Activated CD8-positive, alpha-beta T cell treated with anti-CD3 and anti-CD28 coated beads for 36 hours (primary cell): Measurements from ENCODE around the gene TBL1X. TPM values are rescaled to one million over a fixed set of nuclear protein-coding genes. Genes with fewer than 3 reads are reported as not detected.

Source experiments
- ATAC-seq: fragments of 200-7000 bp; cut with Tn5 transposase; one replicate; pipeline ENCODE4 v1.10.0; 2021; ENCODE audit warnings: mild to moderate bottlenecking, moderate library complexity
- CTCF ChIA-PET: fragments of 350-600 bp; sonication (Branson Sonifier 250); formaldehyde crosslinking; loops from one replicate; lab custom pipeline; 2021; ENCODE audit warnings: antibody characterized with exemption; lab: Charles Lee
- POLR2A ChIA-PET: fragments of 350-600 bp; sonication (Branson Sonifier 250); formaldehyde crosslinking; loops from one replicate; lab custom pipeline; 2021; ENCODE audit warnings: antibody characterized with exemption; lab: Charles Lee
- DNase-seq: peaks from one replicate; pipeline ENCODE4 v3.0.0-alpha.2; 2020
- H3K27ac Mint-ChIP-seq: one replicate; pipeline ENCODE4 v1.8.0; 2021; ENCODE audit warnings: mild to moderate bottlenecking, mixed read lengths
- H3K27me3 Mint-ChIP-seq: one replicate; pipeline ENCODE4 v1.8.0; 2021; ENCODE audit warnings: mixed read lengths
- H3K36me3 Mint-ChIP-seq: one replicate; pipeline ENCODE4 v1.8.0; 2021; ENCODE audit warnings: low read depth, mixed read lengths
- H3K4me1 Mint-ChIP-seq: one replicate; pipeline ENCODE4 v1.8.0; 2021; ENCODE audit warnings: low read depth, mixed read lengths
- H3K4me3 Mint-ChIP-seq: one replicate; pipeline ENCODE4 v1.8.0; 2021; ENCODE audit warnings: mild to moderate bottlenecking, moderate library complexity, mixed read lengths
- H3K9me3 Mint-ChIP-seq: one replicate; pipeline ENCODE4 v1.8.0; 2021; ENCODE audit warnings: mixed read lengths
- intact Hi-C: fragments of 100-400 bp; cut with micrococcal nuclease; formaldehyde crosslinking; loops from one replicate; pipeline ENCODE4 v1.10.0; 2022
- total RNA-seq, 2 experiments: library from RNA; stranded (reverse); gene quantifications; one replicate each; pipeline ENCODE4 v1.2.3, GENCODE V29; 2021
- TF ChIP-seq, protein P1 (sequence below): fragments of 200-600 bp; IDR thresholded peaks from one replicate; pipeline ENCODE4 v1.8.0; 2022; ENCODE audit warnings: antibody characterized with exemption, mild to moderate bottlenecking

TBL1X gene
- total RNA-seq, 2 experiments from 2014 or later, result 28.9 to 32.0 TPM

DNA sequence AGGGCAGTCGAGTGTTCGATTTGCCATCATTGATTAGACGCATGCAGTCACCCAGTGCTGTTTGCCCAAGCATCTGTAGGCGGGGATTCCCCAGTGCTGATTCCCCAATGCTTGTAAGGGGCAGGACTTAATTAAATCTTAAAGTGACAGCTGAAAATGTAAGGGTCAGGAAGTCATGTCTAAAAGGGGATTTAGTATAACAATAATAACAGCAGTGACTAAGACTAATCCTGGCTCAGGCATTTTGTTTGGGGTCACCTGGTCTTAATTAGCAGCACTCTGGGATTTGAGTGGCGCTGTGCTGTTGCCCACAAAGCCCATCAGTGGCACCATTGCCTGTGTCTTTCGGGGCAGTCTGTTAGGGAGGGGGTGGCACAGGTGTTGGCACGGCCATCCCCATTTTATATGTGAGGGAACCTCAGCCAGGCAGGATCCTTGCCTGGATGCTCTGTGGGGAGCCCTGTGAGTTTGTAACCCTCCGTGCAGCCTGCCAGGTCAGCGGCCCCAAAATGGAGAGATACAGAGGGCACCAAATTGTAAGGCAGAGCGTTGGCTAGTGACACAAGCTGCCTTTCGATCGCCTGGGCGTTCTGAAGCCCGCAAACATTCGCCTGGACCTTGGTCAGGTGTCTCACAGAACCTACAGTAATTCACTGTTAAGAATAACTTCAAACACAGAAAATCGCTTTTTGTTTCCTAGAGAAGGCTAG, 146.7 kb downstream of the TBL1X start:
- ChIA-PET POLR2A (no interaction called here), CTCF (no interaction called here)
- Mint-ChIP-seq H3K4me3 (no peak overlapping the region), H3K27ac (no peak overlapping the region), H3K9me3 (no peaks in the 10 kb centered on the region), H3K4me1 (no peaks in the 10 kb centered on the region), H3K36me3 (no peaks in the 10 kb centered on the region), H3K27me3 (no peaks in the 10 kb centered on the region)
- intact Hi-C loops, result no loop called here
- TF ChIP-seq, protein P1, sequence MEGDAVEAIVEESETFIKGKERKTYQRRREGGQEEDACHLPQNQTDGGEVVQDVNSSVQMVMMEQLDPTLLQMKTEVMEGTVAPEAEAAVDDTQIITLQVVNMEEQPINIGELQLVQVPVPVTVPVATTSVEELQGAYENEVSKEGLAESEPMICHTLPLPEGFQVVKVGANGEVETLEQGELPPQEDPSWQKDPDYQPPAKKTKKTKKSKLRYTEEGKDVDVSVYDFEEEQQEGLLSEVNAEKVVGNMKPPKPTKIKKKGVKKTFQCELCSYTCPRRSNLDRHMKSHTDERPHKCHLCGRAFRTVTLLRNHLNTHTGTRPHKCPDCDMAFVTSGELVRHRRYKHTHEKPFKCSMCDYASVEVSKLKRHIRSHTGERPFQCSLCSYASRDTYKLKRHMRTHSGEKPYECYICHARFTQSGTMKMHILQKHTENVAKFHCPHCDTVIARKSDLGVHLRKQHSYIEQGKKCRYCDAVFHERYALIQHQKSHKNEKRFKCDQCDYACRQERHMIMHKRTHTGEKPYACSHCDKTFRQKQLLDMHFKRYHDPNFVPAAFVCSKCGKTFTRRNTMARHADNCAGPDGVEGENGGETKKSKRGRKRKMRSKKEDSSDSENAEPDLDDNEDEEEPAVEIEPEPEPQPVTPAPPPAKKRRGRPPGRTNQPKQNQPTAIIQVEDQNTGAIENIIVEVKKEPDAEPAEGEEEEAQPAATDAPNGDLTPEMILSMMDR, result no peak
- DNase-seq (no peak), ATAC-seq (no peak)

DNA sequence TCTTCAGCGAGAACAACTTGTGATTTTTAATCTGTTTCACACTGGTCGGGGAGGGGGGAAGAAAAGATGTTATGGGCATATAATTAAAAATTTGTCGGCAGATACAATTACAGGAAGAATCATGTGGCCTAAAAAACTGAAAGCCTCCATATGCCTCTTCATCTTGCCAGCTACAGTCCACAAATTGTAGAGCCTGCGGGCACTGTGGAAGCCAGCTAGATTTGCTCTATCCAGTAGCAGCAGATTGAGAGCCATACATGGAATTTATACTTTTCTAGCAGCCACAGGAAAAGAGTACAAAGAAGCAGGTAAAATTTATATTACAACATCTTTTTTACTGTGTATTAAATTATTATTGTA, 147.3 kb downstream of the TBL1X start:
- H3K9me3 Mint-ChIP-seq, result no peaks in the 10 kb centered on the region
- CTCF ChIA-PET, result no interaction called here
- DNase-seq (no peak), ATAC-seq (no peak)
- TF ChIP-seq, protein P1, result no peak
- POLR2A ChIA-PET, result no interaction called here
- no peak overlapping the region for H3K4me3 Mint-ChIP-seq
- no peaks in the 10 kb centered on the region for H3K4me1 Mint-ChIP-seq
- no peak overlapping the region for H3K27ac Mint-ChIP-seq
- intact Hi-C loops, result no loop called here
- H3K36me3 Mint-ChIP-seq, result no peaks in the 10 kb centered on the region
- no peaks in the 10 kb centered on the region for H3K27me3 Mint-ChIP-seq

DNA sequence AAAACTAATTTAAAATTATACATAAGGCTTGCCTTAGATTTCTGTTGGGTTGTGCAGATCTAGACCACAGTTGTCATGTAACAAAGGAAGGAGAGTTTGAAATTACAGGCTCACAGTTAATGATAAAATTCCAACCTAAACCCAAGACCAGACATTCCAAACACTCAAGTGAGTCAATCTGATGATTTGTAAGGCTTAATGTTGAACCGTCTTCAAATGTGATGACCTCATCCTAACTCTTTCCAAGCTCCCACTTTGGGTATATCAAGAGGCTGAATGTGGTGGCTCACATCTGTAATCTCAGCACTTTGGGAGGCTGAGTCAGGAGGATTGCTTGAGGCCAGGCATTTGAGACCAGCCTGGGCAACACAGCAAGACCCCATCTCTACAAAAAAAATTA, 149.2 kb downstream of the TBL1X start:
- DNase-seq (no peak), ATAC-seq (no peak)
- ChIA-PET CTCF (no interaction called here), POLR2A (no interaction called here)
- intact Hi-C loops, result no loop called here
- H3K27ac Mint-ChIP-seq, result no peak overlapping the region
- H3K4me1 Mint-ChIP-seq, result peaks cover 2% of the 10 kb centered on the region
- no peak overlapping the region for H3K4me3 Mint-ChIP-seq
- peaks cover 3% of the 10 kb centered on the region for H3K36me3 Mint-ChIP-seq
- no peaks in the 10 kb centered on the region for H3K27me3 Mint-ChIP-seq
- TF ChIP-seq, protein P1, result no peak
- H3K9me3 Mint-ChIP-seq, result no peaks in the 10 kb centered on the region

DNA sequence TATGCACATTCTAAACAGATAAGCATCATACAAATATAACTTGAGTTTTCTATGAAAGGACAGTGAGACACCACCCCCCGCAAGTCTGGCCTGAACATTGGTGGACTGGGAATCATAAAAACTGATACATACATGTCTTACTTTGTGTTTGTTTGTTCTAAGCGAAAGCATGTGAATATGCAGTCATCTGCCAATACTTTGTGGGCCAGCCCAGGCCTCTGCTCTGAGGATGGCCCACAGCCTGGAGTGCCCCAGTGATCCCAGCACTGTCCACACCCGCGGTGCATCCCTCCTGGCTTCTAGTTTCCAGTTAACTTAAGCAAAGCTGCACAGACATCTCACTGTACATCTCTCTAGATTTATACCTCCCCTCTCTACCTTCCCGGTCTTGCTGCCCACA, 154.3 kb downstream of the TBL1X start:
- Mint-ChIP-seq H3K27ac (no peak overlapping the region), H3K4me3 (no peak overlapping the region), H3K4me1 (peaks cover 29% of the 10 kb centered on the region), H3K36me3 (peaks cover 9% of the 10 kb centered on the region), H3K9me3 (no peaks in the 10 kb centered on the region), H3K27me3 (no peaks in the 10 kb centered on the region)
- POLR2A ChIA-PET, result no interaction called here
- intact Hi-C loops, result no loop called here
- DNase-seq (no peak), ATAC-seq (no peak)
- TF ChIP-seq, protein P1, result no peak
- CTCF ChIA-PET, result no interaction called here

DNA sequence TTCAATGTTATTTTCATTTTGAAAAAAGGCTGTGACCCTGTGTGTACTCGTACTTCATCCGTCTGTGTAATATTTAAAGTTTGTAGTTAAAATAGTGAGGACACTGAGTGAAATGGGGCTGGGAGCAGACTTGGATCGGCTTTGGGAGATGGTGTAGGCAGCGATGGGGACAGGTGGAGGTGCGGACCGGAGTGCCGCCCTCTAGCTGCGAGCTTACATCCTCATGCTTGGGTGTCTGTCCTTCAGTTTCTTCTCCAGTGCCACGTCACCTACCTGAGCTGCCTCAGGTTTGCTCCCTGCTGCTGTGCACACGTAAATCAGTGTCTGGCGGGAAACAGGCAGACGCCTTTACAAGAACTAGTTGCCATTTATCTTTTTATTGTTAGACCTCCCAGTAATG, 154.7 kb downstream of the TBL1X start:
- Mint-ChIP-seq H3K4me3 (no peak overlapping the region), H3K4me1 (peaks cover 34% of the 10 kb centered on the region), H3K27me3 (no peaks in the 10 kb centered on the region), H3K27ac (no peak overlapping the region), H3K36me3 (peaks cover 9% of the 10 kb centered on the region), H3K9me3 (no peaks in the 10 kb centered on the region)
- intact Hi-C loops, result no loop called here
- ATAC-seq (no peak), DNase-seq (no peak)
- POLR2A ChIA-PET, result interaction anchor here (0.6 kb wide), 1 partner anchor 497 kb away, joined by 3 read pairs; no protein-coding TSS in a partner anchor
- CTCF ChIA-PET, result no interaction called here
- TF ChIP-seq, protein P1, result no peak
